GM23248 (cell line): Measurements from ENCODE around the gene CCDC90B. TPM values are rescaled to one million over a fixed set of nuclear protein-coding genes. Genes with fewer than 3 reads are reported as not detected.
A peak's percentile ranks its signal among the peaks of the same experiment; 100 is the strongest.
"Not testable (repeated sequence)": the region's sequence is repeated elsewhere in the genome, so short reads cannot be mapped to it uniquely, and the experiment has no call there.

Source experiments
- DNase-seq: peaks from one replicate; pipeline ENCODE4 v3.0.0-alpha.2; 2015
- H2AFZ ChIP-seq: fragments of 200-600 bp; sonication (generic); 2 replicates; pipeline ENCODE4 v1.6.1; 2016; ENCODE audit warnings: antibody characterized with exemption
- H3F3A ChIP-seq: fragments of 200-600 bp; sonication (generic); 2 replicates; pipeline ENCODE4 v1.6.1; 2016; ENCODE audit warnings: mild to moderate bottlenecking, antibody characterized with exemption, mixed run types; ENCODE audit not compliant: insufficient read depth
- H3K27ac ChIP-seq: fragments of 200-600 bp; sonication (generic); 2 replicates; pipeline ENCODE4 v1.5.1; 2016; ENCODE audit warnings: mild to moderate bottlenecking
- H3K27me3 ChIP-seq: fragments of 200-600 bp; sonication (generic); replicated peaks from 2 replicates; pipeline ENCODE4 v1.6.1; 2016; ENCODE audit warnings: mild to moderate bottlenecking; ENCODE audit not compliant: insufficient read depth
- H3K36me3 ChIP-seq: fragments of 200-600 bp; sonication (generic); 2 replicates; pipeline ENCODE4 v1.6.1; 2016; ENCODE audit warnings: low read depth, mild to moderate bottlenecking
- H3K4me1 ChIP-seq: fragments of 200-600 bp; sonication (generic); 2 replicates; pipeline ENCODE4 v1.6.1; 2016; ENCODE audit warnings: mild to moderate bottlenecking; ENCODE audit not compliant: insufficient read depth
- H3K4me2 ChIP-seq: fragments of 200-600 bp; sonication (generic); one replicate; pipeline ENCODE4 v1.6.1; 2016; ENCODE audit warnings: mild to moderate bottlenecking; ENCODE audit not compliant: unreplicated experiment
- H3K4me3 ChIP-seq: fragments of 200-600 bp; sonication (generic); 2 replicates; pipeline ENCODE4 v1.5.1; 2016; ENCODE audit warnings: mild to moderate bottlenecking
- H3K79me2 ChIP-seq: fragments of 200-600 bp; sonication (generic); 2 replicates; pipeline ENCODE4 v1.6.1; 2016; ENCODE audit warnings: mild to moderate bottlenecking; ENCODE audit not compliant: insufficient read depth
- H3K9ac ChIP-seq: fragments of 200-600 bp; sonication (generic); 2 replicates; pipeline ENCODE4 v1.6.1; 2016; ENCODE audit warnings: mild to moderate bottlenecking
- H3K9me2 ChIP-seq: fragments of 200-600 bp; sonication (generic); 2 replicates; pipeline ENCODE4 v1.6.1; 2016; ENCODE audit warnings: mixed run types, mild to moderate bottlenecking, moderate library complexity; ENCODE audit not compliant: insufficient read depth
- H3K9me3 ChIP-seq: fragments of 200-600 bp; sonication (generic); one replicate; pipeline ENCODE4 v1.6.1; 2017; ENCODE audit warnings: low read depth
- H4K20me1 ChIP-seq: fragments of 200-600 bp; sonication (generic); 2 replicates; pipeline ENCODE4 v1.6.0; 2016; ENCODE audit not compliant: insufficient read depth
- EZH2 ChIP-seq: fragments of 200-600 bp; sonication (generic); IDR thresholded peaks from 2 replicates; pipeline ENCODE4 v1.6.1; 2018; ENCODE audit warnings: antibody characterized with exemption, mild to moderate bottlenecking; ENCODE audit not compliant: insufficient read depth, poor library complexity, severe bottlenecking
- EZH2phosphoT487 ChIP-seq: fragments of 200-600 bp; sonication (generic); IDR thresholded peaks from 2 replicates; pipeline ENCODE4 v1.6.1; 2018; ENCODE audit warnings: antibody characterized with exemption, moderate library complexity, mild to moderate bottlenecking, low read depth; ENCODE audit not compliant: insufficient read depth
- WGBS, 2 experiments: methylation state at CpG; one replicate each; pipeline ENCODE4 v1.1.6; 2015 to 2017; ENCODE audit warnings: low lambda C conversion rate in 2 of 2, low coverage in 1 of 2; ENCODE audit errors: missing lambda C conversion rate in 2 of 2; 5-methylcytosine and 5-hydroxymethylcytosine counted together
- in situ Hi-C: fragments of 300-500 bp; cut with MboI; formaldehyde crosslinking; loops from 2 replicates; pipeline ENCODE4 v1.15.0; 2020
- polyA plus RNA-seq: library from polyadenylated mRNA; unstranded; fragments of >200 nt; fragmentation: Nextera tagmentation; extraction: Ambion mirVana; gene quantifications from 2 replicates; pipeline ENCODE4 v1.2.1, GENCODE V29; 2016
- total RNA-seq: library from RNA; depleted of rRNA; stranded (reverse); fragments of >200 nt; shearing (Covaris generic); gene quantifications from 2 replicates; pipeline ENCODE4 v1.2.3, GENCODE V29; 2014

CCDC90B gene
- total and polyA plus RNA-seq, 2 experiments from 2014 or later = 49.9 to 97.8 TPM

- Histone ChIP-seq H3K9ac (no peak overlapping the region), H3K27ac (peak overlapping the region; percentile 54), H3K27me3 (no peaks in the 10 kb centered on the region), H3K9me2 (no peaks in the 10 kb centered on the region), H4K20me1 (peaks cover 12% of the 10 kb centered on the region), H3K4me1 (peaks cover 15% of the 10 kb centered on the region), H3K4me2 (peak overlapping the region; percentile 59), H3F3A (peaks cover 45% of the 10 kb centered on the region), H3K79me2 (peaks cover 45% of the 10 kb centered on the region), H3K4me3 (no peak overlapping the region), H3K36me3 (peaks cover 55% of the 10 kb centered on the region), H3K9me3 (no peaks in the 10 kb centered on the region), H2AFZ (no peak overlapping the region)
- no peak for TF ChIP-seq EZH2phosphoT487
- no peak for TF ChIP-seq EZH2
- in situ Hi-C loops = no loop called here
- DNase-seq = peak; percentile 89
These were observed 13.5 kb downstream of the CCDC90B start for GRCh38 chr11:83272627-83273026.

- not testable (repeated sequence) for H3K9me2 ChIP-seq
- peaks cover 46% of the 10 kb centered on the region for H3K36me3 ChIP-seq
These were observed 14.4 kb downstream of the CCDC90B start for GRCh38 chr11:83271734-83272133.

GRCh38 chr11:83269080-83269479 lies 17.1 kb downstream of the CCDC90B start:
- H3K4me3 ChIP-seq, H2AFZ ChIP-seq, H4K20me1 ChIP-seq, H3K27ac ChIP-seq, H3K4me2 ChIP-seq, H3K9me3 ChIP-seq, H3K9me2 ChIP-seq, H3K9ac ChIP-seq, H3K27me3 ChIP-seq, DNase-seq, in situ Hi-C loops: not testable (repeated sequence)
- Histone ChIP-seq H3K4me1 (peaks cover 23% of the 10 kb centered on the region), H3F3A (peaks cover 27% of the 10 kb centered on the region), H3K79me2 (peaks cover 51% of the 10 kb centered on the region), H3K36me3 (peaks cover 43% of the 10 kb centered on the region)
- 49% methylated on average over 2 of the region's 2 CpGs for WGBS, 2 experiments

More at GRCh38 chr11:83271734-83272133, 14.4 kb downstream of the CCDC90B start:
- H3K9me3 ChIP-seq, H3K27ac ChIP-seq, H2AFZ ChIP-seq, DNase-seq, in situ Hi-C loops, H3K9ac ChIP-seq, H3K27me3 ChIP-seq, H3K4me2 ChIP-seq, H3K4me3 ChIP-seq: not testable (repeated sequence)
- 97 to 99% methylated on average over 5 of the region's 5 CpGs for WGBS, 2 experiments
- Histone ChIP-seq H3K79me2 (peaks cover 51% of the 10 kb centered on the region), H3K4me1 (peaks cover 15% of the 10 kb centered on the region), H3F3A (peaks cover 42% of the 10 kb centered on the region), H4K20me1 (peaks cover 12% of the 10 kb centered on the region)

- WGBS, 2 experiments = 86 to 96% methylated on average over 1 of the region's 1 CpG
- Histone ChIP-seq H3K27ac (no peak overlapping the region), H2AFZ (no peak overlapping the region)
These were observed 20.8 kb downstream of the CCDC90B start for GRCh38 chr11:83265331-83265730.

GRCh38 chr11:83259559-83259958 lies 26.6 kb downstream of the CCDC90B start:
- Histone ChIP-seq H3K9ac (no peak overlapping the region), H3K4me2 (no peak overlapping the region), H4K20me1 (no peaks in the 10 kb centered on the region), H3K27me3 (no peaks in the 10 kb centered on the region), H3K9me3 (no peaks in the 10 kb centered on the region), H3K36me3 (peaks cover 49% of the 10 kb centered on the region), H3K79me2 (no peaks in the 10 kb centered on the region), H3K4me3 (no peak overlapping the region), H3K9me2 (no peaks in the 10 kb centered on the region), H3K27ac (no peak overlapping the region), H2AFZ (no peak overlapping the region), H3K4me1 (peaks cover 26% of the 10 kb centered on the region), H3F3A (peaks cover 19% of the 10 kb centered on the region)
- TF ChIP-seq EZH2 (no peak), EZH2phosphoT487 (no peak)
- DNase-seq = no peak
- 93 to 100% methylated on average over 1 of the region's 1 CpG for whole genome bisulfite sequencing, 2 experiments
- in situ Hi-C loops = loop anchor here (10.0 kb wide), 1 partner anchor 355 kb away; the partner anchor contains the start of genes DDIAS and PRCP

More at GRCh38 chr11:83265331-83265730, 20.8 kb downstream of the CCDC90B start:
- H3K4me1 ChIP-seq = peaks cover 8% of the 10 kb centered on the region
- peaks cover 59% of the 10 kb centered on the region for H3K36me3 ChIP-seq
- H3K4me2 ChIP-seq = no peak overlapping the region
- no peaks in the 10 kb centered on the region for H3K9me3 ChIP-seq
- no peak for DNase-seq
- H3K79me2 ChIP-seq = peaks cover 30% of the 10 kb centered on the region
- no peaks in the 10 kb centered on the region for H3K9me2 ChIP-seq
- H3K4me3 ChIP-seq = no peak overlapping the region
- TF ChIP-seq EZH2 = no peak
- no peak for TF ChIP-seq EZH2phosphoT487
- H4K20me1 ChIP-seq = peaks cover 1% of the 10 kb centered on the region; the same call in 1 of the 2 replicates
- H3K9ac ChIP-seq = no peak overlapping the region
- H3K27me3 ChIP-seq = no peaks in the 10 kb centered on the region
- H3F3A ChIP-seq = no peaks in the 10 kb centered on the region
- in situ Hi-C loops = no loop called here
